ENCODE data around the gene OXCT2.

- TF ChIP-seq POLR2A (IDR thresholded peaks at IDR 0.05) (no peak), CTCF (IDR thresholded peaks at IDR 0.05) (no peak), EP300 (IDR thresholded peaks at IDR 0.05) (no peak)
Measured at GRCh38 chr1:39729842-39730241, 41.3 kb downstream of the OXCT2 start.

Data from suprapubic skin (tissue), 3 donors.